ENCODE measurements around the gene VEGFC. TPM values are rescaled to one million over a fixed set of nuclear protein-coding genes. Genes with fewer than 3 reads are reported as not detected.

Gene VEGFC
- total RNA-seq, 1 experiment from 2014 or later, result 8.7 TPM

DNA sequence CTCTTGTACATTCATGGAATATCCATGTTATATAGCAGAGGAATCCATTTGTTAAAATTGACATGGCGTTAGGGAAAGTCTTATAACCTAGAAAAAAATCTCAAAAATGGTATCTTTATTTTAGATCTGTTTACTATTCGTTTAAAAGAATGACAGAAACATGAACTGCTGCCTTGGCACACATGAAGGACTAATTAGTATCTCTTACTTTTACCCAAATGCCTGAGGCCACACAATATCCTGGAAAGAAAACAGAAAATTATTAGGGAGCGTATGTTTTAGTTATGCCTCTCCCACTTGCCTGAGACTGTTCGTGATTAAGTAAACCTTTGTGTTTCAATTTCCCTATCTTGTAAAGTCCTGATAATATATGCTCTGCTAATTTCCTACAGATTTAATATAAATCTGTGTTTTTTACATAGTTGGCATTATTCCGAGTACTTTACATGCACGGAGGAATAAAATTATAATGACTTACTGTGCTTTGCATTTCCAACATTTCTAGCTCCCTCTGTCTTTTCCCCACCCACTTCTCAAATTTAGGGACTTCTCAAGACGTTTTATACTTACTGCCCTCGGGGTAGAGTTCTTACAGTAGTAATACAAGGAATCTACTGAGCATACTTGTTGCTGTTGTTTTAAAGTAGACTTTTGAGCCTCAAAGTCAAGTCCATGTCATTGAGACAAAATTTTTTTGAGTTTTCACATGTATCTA is 147.3 kb downstream of the VEGFC start:
- BruUV-seq (replicated peaks), result no TSS peak
- Histone ChIP-seq H3K36me3 (ENCODE audit: low read depth) (no peaks in the 10 kb centered on the region), H3K27ac (no peak overlapping the region), H3K4me3 (no peak overlapping the region), H3K4me2 (no peak overlapping the region), H3K79me2 (ENCODE audit: low read depth) (no peaks in the 10 kb centered on the region), H3K4me1 (replicated peaks; ENCODE audit: insufficient read depth) (no peaks in the 10 kb centered on the region), H4K20me1 (ENCODE audit: insufficient read depth) (no peaks in the 10 kb centered on the region), H3K9me2 (ENCODE audit: insufficient read depth) (no peaks in the 10 kb centered on the region), H3K9me3 (ENCODE audit: insufficient read depth, low read depth) (no peaks in the 10 kb centered on the region), H3K27me3 (ENCODE audit: insufficient read depth, low read depth) (no peaks in the 10 kb centered on the region), H2AFZ (no peak overlapping the region), H3F3A (ENCODE audit: insufficient read depth, low read depth) (no peaks in the 10 kb centered on the region)
- TF ChIP-seq, protein P1, sequence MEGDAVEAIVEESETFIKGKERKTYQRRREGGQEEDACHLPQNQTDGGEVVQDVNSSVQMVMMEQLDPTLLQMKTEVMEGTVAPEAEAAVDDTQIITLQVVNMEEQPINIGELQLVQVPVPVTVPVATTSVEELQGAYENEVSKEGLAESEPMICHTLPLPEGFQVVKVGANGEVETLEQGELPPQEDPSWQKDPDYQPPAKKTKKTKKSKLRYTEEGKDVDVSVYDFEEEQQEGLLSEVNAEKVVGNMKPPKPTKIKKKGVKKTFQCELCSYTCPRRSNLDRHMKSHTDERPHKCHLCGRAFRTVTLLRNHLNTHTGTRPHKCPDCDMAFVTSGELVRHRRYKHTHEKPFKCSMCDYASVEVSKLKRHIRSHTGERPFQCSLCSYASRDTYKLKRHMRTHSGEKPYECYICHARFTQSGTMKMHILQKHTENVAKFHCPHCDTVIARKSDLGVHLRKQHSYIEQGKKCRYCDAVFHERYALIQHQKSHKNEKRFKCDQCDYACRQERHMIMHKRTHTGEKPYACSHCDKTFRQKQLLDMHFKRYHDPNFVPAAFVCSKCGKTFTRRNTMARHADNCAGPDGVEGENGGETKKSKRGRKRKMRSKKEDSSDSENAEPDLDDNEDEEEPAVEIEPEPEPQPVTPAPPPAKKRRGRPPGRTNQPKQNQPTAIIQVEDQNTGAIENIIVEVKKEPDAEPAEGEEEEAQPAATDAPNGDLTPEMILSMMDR (conservative IDR thresholded peaks at IDR 0.05), result no peak
- no peak for TF ChIP-seq EZH2 (IDR thresholded peaks at IDR 0.05; ENCODE audit: low read depth)
- no peak for DNase-seq
- ChIA-PET POLR2A (ENCODE audit: unreplicated experiment) (no interaction called here), CTCF (no interaction called here)
- intact Hi-C loops (cut with micrococcal nuclease; ENCODE audit: unreplicated experiment), result no loop called here

DNA sequence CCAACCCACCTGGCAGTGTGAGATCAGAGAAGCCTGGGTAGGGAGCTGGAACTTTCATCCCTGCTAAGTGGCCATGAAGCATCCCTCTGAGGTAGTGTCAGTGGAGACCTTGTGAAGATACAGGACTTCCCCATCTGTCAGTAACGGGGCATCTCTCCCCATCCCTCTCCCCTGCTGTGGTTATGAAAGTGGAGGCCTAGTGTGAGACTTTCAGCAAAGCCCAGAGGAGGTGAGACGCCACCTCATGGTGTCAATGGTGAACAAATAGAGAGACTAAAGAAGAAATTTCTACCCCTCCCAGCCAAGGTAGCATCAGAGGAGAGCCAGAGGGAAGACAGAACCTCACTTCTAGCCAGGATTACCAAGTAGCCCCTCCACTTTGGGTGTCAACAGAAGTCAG is 150.2 kb downstream of the VEGFC start:
- no peak overlapping the region for H3K4me2 ChIP-seq
- no peak overlapping the region for H3K27ac ChIP-seq
- H3K27me3 ChIP-seq (ENCODE audit: insufficient read depth, low read depth), result no peaks in the 10 kb centered on the region
- no peaks in the 10 kb centered on the region for H3K9me3 ChIP-seq (ENCODE audit: insufficient read depth, low read depth)
- no peak overlapping the region for H3K4me3 ChIP-seq
- POLR2A ChIA-PET (ENCODE audit: unreplicated experiment), result no interaction called here
- no peak overlapping the region for H2AFZ ChIP-seq
- intact Hi-C loops (cut with micrococcal nuclease; ENCODE audit: unreplicated experiment), result no loop called here
- no peaks in the 10 kb centered on the region for H3K9me2 ChIP-seq (ENCODE audit: insufficient read depth)
- DNase-seq, result no peak
- no peaks in the 10 kb centered on the region for H3K79me2 ChIP-seq (ENCODE audit: low read depth)
- no peaks in the 10 kb centered on the region for H3K4me1 ChIP-seq (replicated peaks; ENCODE audit: insufficient read depth)
- CTCF ChIA-PET, result no interaction called here
- TF ChIP-seq, protein P1 (conservative IDR thresholded peaks at IDR 0.05), result no peak
- no peak for TF ChIP-seq EZH2 (IDR thresholded peaks at IDR 0.05; ENCODE audit: low read depth)
- no peaks in the 10 kb centered on the region for H3F3A ChIP-seq (ENCODE audit: insufficient read depth, low read depth)
- H3K36me3 ChIP-seq (ENCODE audit: low read depth), result no peaks in the 10 kb centered on the region
- no peaks in the 10 kb centered on the region for H4K20me1 ChIP-seq (ENCODE audit: insufficient read depth)
- BruUV-seq (replicated peaks), result no TSS peak

DNA sequence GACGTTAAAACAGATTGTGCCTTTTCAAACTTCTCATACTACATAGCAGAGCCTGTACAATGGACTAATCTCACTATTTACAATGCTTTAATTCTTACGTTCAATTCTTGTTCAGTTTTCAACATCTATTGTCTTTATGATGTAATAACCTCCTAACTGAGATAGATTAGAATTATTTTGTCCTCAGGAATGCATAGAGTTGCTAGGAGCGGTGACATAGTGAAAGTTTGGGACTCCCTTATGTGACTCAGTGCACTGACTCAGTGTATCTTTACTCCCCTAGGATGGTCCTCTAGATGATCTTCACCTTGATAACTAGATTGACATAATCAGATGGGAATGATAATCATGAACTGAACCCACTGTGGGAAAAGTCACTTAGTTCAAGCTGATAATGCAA is 151.5 kb downstream of the VEGFC start:
- intact Hi-C loops (cut with micrococcal nuclease; ENCODE audit: unreplicated experiment), result no loop called here
- POLR2A ChIA-PET (ENCODE audit: unreplicated experiment), result no interaction called here

More for the DNA sequence above, 151.5 kb downstream of the VEGFC start:
- Histone ChIP-seq H3F3A (ENCODE audit: insufficient read depth, low read depth) (no peaks in the 10 kb centered on the region), H4K20me1 (ENCODE audit: insufficient read depth) (no peaks in the 10 kb centered on the region), H3K4me2 (no peak overlapping the region), H3K4me1 (replicated peaks; ENCODE audit: insufficient read depth) (no peaks in the 10 kb centered on the region), H3K4me3 (no peak overlapping the region), H2AFZ (no peak overlapping the region), H3K27me3 (ENCODE audit: insufficient read depth, low read depth) (no peaks in the 10 kb centered on the region), H3K27ac (no peak overlapping the region), H3K36me3 (ENCODE audit: low read depth) (no peaks in the 10 kb centered on the region), H3K9me2 (ENCODE audit: insufficient read depth) (no peaks in the 10 kb centered on the region), H3K79me2 (ENCODE audit: low read depth) (no peaks in the 10 kb centered on the region), H3K9me3 (ENCODE audit: insufficient read depth, low read depth) (no peaks in the 10 kb centered on the region; the same call in 1 of the 2 replicates)
- CTCF ChIA-PET, result no interaction called here
- no TSS peak for BruUV-seq (replicated peaks)
- TF ChIP-seq, protein P1 (conservative IDR thresholded peaks at IDR 0.05), result no peak
- no peak for TF ChIP-seq EZH2 (IDR thresholded peaks at IDR 0.05; ENCODE audit: low read depth)
- no peak for DNase-seq
